Fibroblast of pulmonary artery (primary cell): ENCODE results near the gene RESP18.

Experiments
- DNase-seq: peaks from one replicate; pipeline ENCODE4 v3.0.0-alpha.2; 2010; ENCODE audit warnings: low read depth
- H3K4me3 ChIP-seq: replicated peaks from 2 replicates; pipeline ENCODE4 v1.5.1; 2011; ENCODE audit warnings: low read depth, mild to moderate bottlenecking, control low read depth, low read length, moderate library complexity
- CTCF ChIP-seq: IDR thresholded peaks from 2 replicates; pipeline ENCODE4 v1.5.1; 2011; ENCODE audit warnings: mild to moderate bottlenecking, control low read depth, low read length, inconsistent platforms; ENCODE audit errors: missing control alignments

RESP18 gene

DNA sequence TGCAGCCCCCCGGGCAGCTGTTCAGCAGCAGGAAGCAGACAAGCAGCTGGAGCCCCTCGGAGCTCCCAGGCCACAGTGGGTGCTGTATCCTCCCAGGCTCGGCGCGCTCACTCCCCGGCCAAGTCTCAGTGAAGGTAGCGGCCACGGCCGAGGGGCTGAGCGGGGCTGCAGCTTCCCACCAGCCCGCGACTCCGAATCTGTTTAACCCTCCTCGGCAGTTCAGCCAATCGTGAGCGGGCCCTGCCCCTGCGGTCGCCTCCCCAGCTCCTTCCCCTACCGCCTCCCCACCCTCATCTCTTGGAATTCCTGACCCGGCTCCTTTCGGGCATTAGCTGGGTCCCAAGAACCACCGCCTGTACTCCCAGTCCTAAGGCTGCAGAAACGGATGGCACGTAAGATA is at the start of gene RESP18:
TSS of gene RESP18 (minus strand) at position 203 of the 400 bp plus-strand sequence.
- H3K4me3 ChIP-seq, result no peak within 1 kb of the TSS
- DNase-seq, result no peak
- no peak for TF ChIP-seq CTCF

- TF ChIP-seq CTCF, result no peak
- DNase-seq, result no peak
- H3K4me3 ChIP-seq, result no peak overlapping the region
Measured at GRCh38 chr2:219381448-219381847, 48.9 kb upstream of the RESP18 start.

- DNase-seq, result no peak
- no peak for TF ChIP-seq CTCF
- H3K4me3 ChIP-seq, result no peak overlapping the region
Measured at GRCh38 chr2:219380926-219381325, 48.4 kb upstream of the RESP18 start.

DNA sequence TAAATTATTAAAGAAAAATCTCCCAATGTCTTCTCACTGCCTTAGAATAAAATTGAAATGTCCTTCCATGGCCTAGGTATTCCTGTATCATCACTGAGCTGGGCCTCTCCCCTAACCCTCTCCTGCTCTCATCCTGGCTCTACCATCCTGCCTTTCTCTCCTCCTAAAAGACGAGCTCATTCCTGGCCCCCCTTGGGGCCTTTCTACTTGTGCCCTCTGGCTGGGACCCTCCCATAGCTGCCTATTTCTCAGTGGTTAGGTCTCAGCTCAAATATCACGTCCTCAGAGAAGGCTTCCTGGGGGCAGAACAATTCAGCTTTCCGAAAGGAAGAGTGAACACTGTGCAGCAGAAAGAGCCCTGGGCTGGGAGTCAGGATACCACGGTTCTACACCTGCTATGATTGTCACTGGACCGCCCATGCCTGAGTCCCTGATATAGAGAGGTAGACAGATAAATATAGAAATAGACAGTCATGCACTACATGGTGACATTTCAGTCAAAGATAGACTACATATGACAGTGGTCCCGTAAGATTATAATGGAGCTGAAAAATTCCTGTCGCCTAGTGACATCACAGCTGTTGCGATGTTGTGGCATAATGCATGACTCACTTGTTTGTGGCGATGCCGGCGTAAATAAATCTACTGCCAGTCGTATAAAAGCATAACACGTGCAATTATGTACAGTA is 45.8 kb upstream of the RESP18 start:
- DNase-seq, result no peak
- TF ChIP-seq CTCF, result no peak
- H3K4me3 ChIP-seq, result no peak overlapping the region

DNA sequence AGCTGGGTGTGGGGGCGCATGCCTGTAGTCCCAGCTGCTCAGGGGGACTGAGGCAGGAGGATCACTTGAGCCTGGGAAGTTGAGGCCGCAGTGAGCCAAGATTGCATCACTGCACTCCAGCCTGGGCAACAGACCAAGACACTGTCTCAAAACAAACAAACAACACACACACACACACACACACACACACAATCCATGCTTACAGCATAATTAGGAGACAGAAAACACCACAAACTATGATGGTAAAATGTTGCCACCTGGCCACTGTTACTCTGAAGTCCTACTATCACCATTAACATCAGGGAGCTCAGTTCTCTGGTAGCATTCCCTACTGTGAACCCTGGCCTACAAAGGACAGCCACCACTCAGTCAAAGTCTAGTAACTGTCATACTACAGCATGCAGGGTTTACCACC is 36.9 kb upstream of the RESP18 start:
- DNase-seq, result peak; percentile 84
- H3K4me3 ChIP-seq, result no peak overlapping the region
- TF ChIP-seq CTCF, result no peak

- peak; percentile 89 for DNase-seq
- peak overlapping the region; percentile 36 for H3K4me3 ChIP-seq
Measured at GRCh38 chr2:219368690-219369191, 36.2 kb upstream of the RESP18 start.

More at GRCh38 chr2:219368690-219369191, 36.2 kb upstream of the RESP18 start:
- no peak for TF ChIP-seq CTCF
